ENCODE data around the gene TALDO1.

GRCh38 chr11:747158-748006 is at the start of gene TALDO1:
- TF ChIP-seq, protein P1, sequence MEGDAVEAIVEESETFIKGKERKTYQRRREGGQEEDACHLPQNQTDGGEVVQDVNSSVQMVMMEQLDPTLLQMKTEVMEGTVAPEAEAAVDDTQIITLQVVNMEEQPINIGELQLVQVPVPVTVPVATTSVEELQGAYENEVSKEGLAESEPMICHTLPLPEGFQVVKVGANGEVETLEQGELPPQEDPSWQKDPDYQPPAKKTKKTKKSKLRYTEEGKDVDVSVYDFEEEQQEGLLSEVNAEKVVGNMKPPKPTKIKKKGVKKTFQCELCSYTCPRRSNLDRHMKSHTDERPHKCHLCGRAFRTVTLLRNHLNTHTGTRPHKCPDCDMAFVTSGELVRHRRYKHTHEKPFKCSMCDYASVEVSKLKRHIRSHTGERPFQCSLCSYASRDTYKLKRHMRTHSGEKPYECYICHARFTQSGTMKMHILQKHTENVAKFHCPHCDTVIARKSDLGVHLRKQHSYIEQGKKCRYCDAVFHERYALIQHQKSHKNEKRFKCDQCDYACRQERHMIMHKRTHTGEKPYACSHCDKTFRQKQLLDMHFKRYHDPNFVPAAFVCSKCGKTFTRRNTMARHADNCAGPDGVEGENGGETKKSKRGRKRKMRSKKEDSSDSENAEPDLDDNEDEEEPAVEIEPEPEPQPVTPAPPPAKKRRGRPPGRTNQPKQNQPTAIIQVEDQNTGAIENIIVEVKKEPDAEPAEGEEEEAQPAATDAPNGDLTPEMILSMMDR (IDR thresholded peaks at IDR 0.05; ENCODE audit: low read length) = peak; percentile 24; the same call in 1 of the 2 replicates
- TF ChIP-seq EZH2 (IDR thresholded peaks at IDR 0.05; ENCODE audit: borderline replicate concordance, low read length) = no peak
